ENCODE data around the gene MYLK. TPM values are rescaled to one million over a fixed set of nuclear protein-coding genes. Genes with fewer than 3 reads are reported as not detected.

Gene MYLK
- total and polyA plus RNA-seq, 2 of the 4 experiments (the other 2 are of a cell fraction): 299 to 484 TPM

DNA sequence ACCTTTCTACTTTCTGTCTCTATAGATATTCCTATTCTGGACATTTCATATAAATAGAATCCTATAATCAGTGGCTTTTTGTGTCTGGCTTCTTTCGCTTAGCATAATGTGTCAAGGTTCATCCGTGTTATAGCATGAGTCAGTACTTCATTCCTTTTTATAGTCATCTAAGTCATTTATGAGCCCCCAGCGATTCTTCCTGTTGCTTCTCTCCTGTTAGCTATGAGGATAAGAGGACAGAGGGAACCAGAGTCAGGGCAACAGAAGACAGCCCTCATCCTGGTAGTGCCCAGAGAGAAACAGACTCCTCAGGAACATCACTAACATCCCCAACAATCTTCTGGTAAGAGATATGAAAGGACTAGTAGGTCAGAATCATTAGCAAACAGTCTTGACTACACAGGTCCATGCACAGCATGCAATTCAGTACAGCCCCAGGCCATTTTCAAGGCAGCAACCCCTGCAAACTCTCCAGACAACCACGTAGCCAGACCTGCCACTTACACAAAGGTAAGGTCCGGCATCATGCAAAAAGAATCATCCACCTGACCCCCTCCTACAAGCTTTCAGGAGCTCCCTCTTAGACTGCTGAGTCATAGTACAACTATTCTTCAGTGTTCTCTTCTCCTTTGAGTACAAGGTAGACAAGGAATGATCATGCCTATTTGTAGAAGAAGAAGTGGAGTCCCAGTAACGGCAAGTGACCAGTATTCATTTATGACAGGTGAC, 91.5 kb downstream of the MYLK start:
- Histone ChIP-seq H3K23ac (ENCODE audit: low read depth, low read length) (peak overlapping the region; percentile 6; the same call in 1 of the 2 replicates), H3K56ac (ENCODE audit: extremely low read depth, insufficient read depth, low read length) (no peak overlapping the region), H4K5ac (ENCODE audit: low read depth, low read length) (peak overlapping the region; percentile 52), H3K14ac (replicated peaks; ENCODE audit: low read depth, low read length) (peak overlapping the region; percentile 56), H3K4me2 (ENCODE audit: low read depth, low read length) (no peak overlapping the region), H2BK120ac (ENCODE audit: low read depth, low read length) (peak overlapping the region; percentile 54), H3K4ac (ENCODE audit: low read depth, low read length) (peak overlapping the region; percentile 68), H3K18ac (ENCODE audit: low read depth, low read length) (peak overlapping the region; percentile 93), H2AFZ (replicated peaks; ENCODE audit: low read length, poor library complexity) (no peak overlapping the region), H2BK15ac (ENCODE audit: low read depth, low read length) (peak overlapping the region; percentile 82; the same call in 2 of the 3 replicates), H3K9me1 (ENCODE audit: insufficient read depth, low read length) (peaks cover 49% of the 10 kb centered on the region), H4K91ac (ENCODE audit: insufficient read depth, low read depth, low read length) (peak overlapping the region; percentile 71), H4K20me1 (ENCODE audit: insufficient read depth, low read length) (no peaks in the 10 kb centered on the region), H2BK20ac (ENCODE audit: low read depth, low read length) (peak overlapping the region; percentile 69), H3K9me3 (ENCODE audit: control insufficient read depth, insufficient read depth, low read length) (no peaks in the 10 kb centered on the region), H2BK5ac (ENCODE audit: low read depth, low read length, poor library complexity, severe bottlenecking) (peak overlapping the region; percentile 97), H2AK5ac (ENCODE audit: low read depth, low read length) (peak overlapping the region; percentile 87; the same call in 1 of the 2 replicates), H3K4me1 (ENCODE audit: control insufficient read depth, insufficient read depth, low read length) (peaks cover 38% of the 10 kb centered on the region), H3K27me3 (ENCODE audit: control insufficient read depth, insufficient read depth, low read length) (no peaks in the 10 kb centered on the region), H2AK9ac (replicated peaks; ENCODE audit: low read depth, low read length, poor library complexity) (peak overlapping the region; percentile 49), H3K27ac (ENCODE audit: insufficient read depth, low read length) (peak overlapping the region; percentile 84; the same call in 1 of the 2 replicates), H4K8ac (ENCODE audit: low read depth in 2 of 2, low read length in 2 of 2) (peak overlapping the region; percentile 2 to 62; a peak in 3 of 4 replicates), H3K4me3 (ENCODE audit: insufficient read depth, low read depth, low read length) (no peak overlapping the region), H3K36me3 (ENCODE audit: control insufficient read depth, insufficient read depth, low read length) (peaks cover 58% of the 10 kb centered on the region), H3K9ac (ENCODE audit: low read depth, low read length) (no peak overlapping the region), H3K79me1 (ENCODE audit: low read depth in 1 of 2, low read length in 2 of 2) (peaks cover 31 to 83% of the 10 kb centered on the region in 2 experiments)
- ATAC-seq (ENCODE audit: low read depth) (no peak), DNase-seq (peak; percentile 48)
- in situ Hi-C loops (cut with MboI; ENCODE audit: low sequenced_read_pairs): no loop called here
- TF ChIP-seq NFE2L2 (IDR thresholded peaks at IDR 0.05; ENCODE audit: low read depth, low read length) (peak; percentile 83), MAFK (IDR thresholded peaks at IDR 0.05; ENCODE audit: low read depth, low read length) (no peak)
- TF ChIP-seq, protein P1, sequence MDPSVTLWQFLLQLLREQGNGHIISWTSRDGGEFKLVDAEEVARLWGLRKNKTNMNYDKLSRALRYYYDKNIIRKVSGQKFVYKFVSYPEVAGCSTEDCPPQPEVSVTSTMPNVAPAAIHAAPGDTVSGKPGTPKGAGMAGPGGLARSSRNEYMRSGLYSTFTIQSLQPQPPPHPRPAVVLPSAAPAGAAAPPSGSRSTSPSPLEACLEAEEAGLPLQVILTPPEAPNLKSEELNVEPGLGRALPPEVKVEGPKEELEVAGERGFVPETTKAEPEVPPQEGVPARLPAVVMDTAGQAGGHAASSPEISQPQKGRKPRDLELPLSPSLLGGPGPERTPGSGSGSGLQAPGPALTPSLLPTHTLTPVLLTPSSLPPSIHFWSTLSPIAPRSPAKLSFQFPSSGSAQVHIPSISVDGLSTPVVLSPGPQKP (IDR thresholded peaks at IDR 0.05; ENCODE audit: borderline replicate concordance, low read depth, low read length): no peak
- CTCF ChIA-PET: no interaction called here
- BruUV-seq (replicated peaks): no TSS peak
- dilution Hi-C loops (cut with HindIII; ENCODE audit: low sequenced_read_pairs, unreplicated experiment): no loop called here
- intact Hi-C loops (cut with micrococcal nuclease): no loop called here
- POLR2A ChIA-PET (ENCODE audit: unreplicated experiment): no interaction called here
- 100% methylated on average over 2 of the region's 6 CpGs; no CpG with 5 or more reads in 1 of the 2 experiments for WGBS, 2 experiments (ENCODE audit: extremely low coverage in 2 of 2, insufficient read length in 1 of 2)

All from IMR-90 (cell line).